IPS DF 6.9 (cell line): ENCODE measurements around the gene NADSYN1.

Experiments
- DNase-seq: peaks from one replicate; pipeline ENCODE4 v3.0.0-alpha.2; 2013; ENCODE audit warnings: low read depth, low spot score
- H3K27ac ChIP-seq: one replicate; pipeline ENCODE4 v1.5.1; 2013; ENCODE audit warnings: low read length, control low read depth
- H3K27me3 ChIP-seq: 2 replicates; pipeline ENCODE4 v1.6.1; 2013; ENCODE audit warnings: mild to moderate bottlenecking, low read length; ENCODE audit not compliant: control insufficient read depth, insufficient read depth
- H3K36me3 ChIP-seq: 2 replicates; pipeline ENCODE4 v1.6.1; 2013; ENCODE audit warnings: low read length; ENCODE audit not compliant: control insufficient read depth, insufficient read depth
- H3K4me1 ChIP-seq: 2 replicates; pipeline ENCODE4 v1.6.1; 2013; ENCODE audit warnings: low read length; ENCODE audit not compliant: control insufficient read depth, insufficient read depth
- H3K4me3 ChIP-seq: 2 replicates; pipeline ENCODE4 v1.5.1; 2013; ENCODE audit warnings: mild to moderate bottlenecking, low read length
- H3K9me3 ChIP-seq: 2 replicates; pipeline ENCODE4 v1.6.1; 2013; ENCODE audit warnings: low read length, inconsistent platforms; ENCODE audit not compliant: control insufficient read depth, insufficient read depth
- WGBS: extraction: QIAGEN DNeasy Blood & Tissue Kit; methylation state at CpG from one replicate; pipeline ENCODE4 v1.1.7; 2013; ENCODE audit warnings: mixed read lengths, missing lambda C conversion rate; ENCODE audit not compliant: insufficient read length, insufficient coverage; 5-methylcytosine and 5-hydroxymethylcytosine counted together

Gene NADSYN1

GRCh38 chr11:71433648-71434450 lies 19.2 kb upstream of the NADSYN1 start:
- Histone ChIP-seq H3K27ac (no peak overlapping the region), H3K9me3 (no peaks in the 10 kb centered on the region), H3K4me1 (no peaks in the 10 kb centered on the region), H3K27me3 (no peaks in the 10 kb centered on the region), H3K4me3 (no peak overlapping the region), H3K36me3 (peaks cover 34% of the 10 kb centered on the region)
- WGBS = no CpG with 5 or more reads among the region's 19 CpGs
- DNase-seq = no peak

- DNase-seq = no peak
- WGBS = no CpG with 5 or more reads among the region's 18 CpGs
- Histone ChIP-seq H3K36me3 (peaks cover 42% of the 10 kb centered on the region), H3K27me3 (no peaks in the 10 kb centered on the region), H3K4me3 (no peak overlapping the region), H3K4me1 (no peaks in the 10 kb centered on the region), H3K9me3 (no peaks in the 10 kb centered on the region), H3K27ac (no peak overlapping the region)
Observed at GRCh38 chr11:71434576-71435130, 18.4 kb upstream of the NADSYN1 start.

GRCh38 chr11:71435278-71435951 lies 17.6 kb upstream of the NADSYN1 start:
- DNase-seq = no peak
- no peaks in the 10 kb centered on the region for H3K9me3 ChIP-seq
- no CpG with 5 or more reads among the region's 39 CpGs for WGBS
- no peak overlapping the region for H3K4me3 ChIP-seq
- no peaks in the 10 kb centered on the region for H3K27me3 ChIP-seq
- no peaks in the 10 kb centered on the region for H3K4me1 ChIP-seq
- peaks cover 49% of the 10 kb centered on the region for H3K36me3 ChIP-seq
- H3K27ac ChIP-seq = no peak overlapping the region

- peaks cover 63% of the 10 kb centered on the region for H3K36me3 ChIP-seq
- no peak overlapping the region for H3K27ac ChIP-seq
- WGBS = no CpG with 5 or more reads among the region's 8 CpGs
Observed at GRCh38 chr11:71436861-71437260, 16.1 kb upstream of the NADSYN1 start.

GRCh38 chr11:71437399-71437798 lies 15.6 kb upstream of the NADSYN1 start:
- H3K27me3 ChIP-seq = no peaks in the 10 kb centered on the region
- H3K4me1 ChIP-seq = no peaks in the 10 kb centered on the region
- no peak overlapping the region for H3K27ac ChIP-seq
- WGBS = no CpG with 5 or more reads among the region's 6 CpGs
- no peaks in the 10 kb centered on the region for H3K9me3 ChIP-seq
- peaks cover 68% of the 10 kb centered on the region for H3K36me3 ChIP-seq
- no peak overlapping the region for H3K4me3 ChIP-seq
- no peak for DNase-seq

More at GRCh38 chr11:71436861-71437260, 16.1 kb upstream of the NADSYN1 start:
- Histone ChIP-seq H3K4me1 (no peaks in the 10 kb centered on the region), H3K9me3 (no peaks in the 10 kb centered on the region), H3K27me3 (no peaks in the 10 kb centered on the region), H3K4me3 (no peak overlapping the region)
- no peak for DNase-seq

- Histone ChIP-seq H3K27ac (no peak overlapping the region), H3K4me1 (no peaks in the 10 kb centered on the region), H3K36me3 (peaks cover 72% of the 10 kb centered on the region), H3K27me3 (no peaks in the 10 kb centered on the region), H3K9me3 (no peaks in the 10 kb centered on the region), H3K4me3 (no peak overlapping the region)
- WGBS = no CpG with 5 or more reads among the region's 13 CpGs
- DNase-seq = no peak
Observed at GRCh38 chr11:71437879-71438278, 15.1 kb upstream of the NADSYN1 start.

- Histone ChIP-seq H3K27ac (no peak overlapping the region), H3K9me3 (no peaks in the 10 kb centered on the region), H3K4me1 (no peaks in the 10 kb centered on the region), H3K4me3 (no peak overlapping the region), H3K36me3 (peaks cover 80% of the 10 kb centered on the region), H3K27me3 (no peaks in the 10 kb centered on the region)
- no peak for DNase-seq
- no CpG with 5 or more reads among the region's 19 CpGs for WGBS
Observed at GRCh38 chr11:71438650-71439049, 14.4 kb upstream of the NADSYN1 start.

- no peak for DNase-seq
- Histone ChIP-seq H3K9me3 (no peaks in the 10 kb centered on the region), H3K27ac (no peak overlapping the region), H3K36me3 (peaks cover 86% of the 10 kb centered on the region), H3K4me3 (no peak overlapping the region), H3K27me3 (no peaks in the 10 kb centered on the region), H3K4me1 (no peaks in the 10 kb centered on the region)
- 100% methylated on average over 1 of the region's 6 CpGs for WGBS
Observed at GRCh38 chr11:71440021-71440755, 12.8 kb upstream of the NADSYN1 start.

- Histone ChIP-seq H3K4me1 (no peaks in the 10 kb centered on the region), H3K27ac (no peak overlapping the region), H3K27me3 (no peaks in the 10 kb centered on the region), H3K9me3 (no peaks in the 10 kb centered on the region), H3K4me3 (no peak overlapping the region), H3K36me3 (peaks cover 81% of the 10 kb centered on the region)
- no CpG with 5 or more reads among the region's 11 CpGs for WGBS
- no peak for DNase-seq
Observed at GRCh38 chr11:71441251-71441650, 11.8 kb upstream of the NADSYN1 start.

GRCh38 chr11:71442123-71442522 lies 10.9 kb upstream of the NADSYN1 start:
- no peak for DNase-seq
- H3K36me3 ChIP-seq = peaks cover 77% of the 10 kb centered on the region

More at GRCh38 chr11:71442123-71442522, 10.9 kb upstream of the NADSYN1 start:
- Histone ChIP-seq H3K9me3 (no peaks in the 10 kb centered on the region), H3K4me3 (no peak overlapping the region), H3K27ac (no peak overlapping the region), H3K27me3 (no peaks in the 10 kb centered on the region), H3K4me1 (0 out of 2 replicates have a peak, but pooled peaks cover 1% of the 10 kb centered on the region)
- WGBS = no CpG with 5 or more reads among the region's 8 CpGs
